HG03558 (cell line): ENCODE measurements around the gene SLC22A6.

Experiments
- ATAC-seq: cut with Tn5 transposase; IDR thresholded peaks from one replicate; pipeline ENCODE4 v1.9.1; 2021; ENCODE audit warnings: moderate number of reproducible peaks; ENCODE audit not compliant: unreplicated experiment; ENCODE audit errors: extremely low read depth

Gene SLC22A6, protein sequence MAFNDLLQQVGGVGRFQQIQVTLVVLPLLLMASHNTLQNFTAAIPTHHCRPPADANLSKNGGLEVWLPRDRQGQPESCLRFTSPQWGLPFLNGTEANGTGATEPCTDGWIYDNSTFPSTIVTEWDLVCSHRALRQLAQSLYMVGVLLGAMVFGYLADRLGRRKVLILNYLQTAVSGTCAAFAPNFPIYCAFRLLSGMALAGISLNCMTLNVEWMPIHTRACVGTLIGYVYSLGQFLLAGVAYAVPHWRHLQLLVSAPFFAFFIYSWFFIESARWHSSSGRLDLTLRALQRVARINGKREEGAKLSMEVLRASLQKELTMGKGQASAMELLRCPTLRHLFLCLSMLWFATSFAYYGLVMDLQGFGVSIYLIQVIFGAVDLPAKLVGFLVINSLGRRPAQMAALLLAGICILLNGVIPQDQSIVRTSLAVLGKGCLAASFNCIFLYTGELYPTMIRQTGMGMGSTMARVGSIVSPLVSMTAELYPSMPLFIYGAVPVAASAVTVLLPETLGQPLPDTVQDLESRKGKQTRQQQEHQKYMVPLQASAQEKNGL

DNA sequence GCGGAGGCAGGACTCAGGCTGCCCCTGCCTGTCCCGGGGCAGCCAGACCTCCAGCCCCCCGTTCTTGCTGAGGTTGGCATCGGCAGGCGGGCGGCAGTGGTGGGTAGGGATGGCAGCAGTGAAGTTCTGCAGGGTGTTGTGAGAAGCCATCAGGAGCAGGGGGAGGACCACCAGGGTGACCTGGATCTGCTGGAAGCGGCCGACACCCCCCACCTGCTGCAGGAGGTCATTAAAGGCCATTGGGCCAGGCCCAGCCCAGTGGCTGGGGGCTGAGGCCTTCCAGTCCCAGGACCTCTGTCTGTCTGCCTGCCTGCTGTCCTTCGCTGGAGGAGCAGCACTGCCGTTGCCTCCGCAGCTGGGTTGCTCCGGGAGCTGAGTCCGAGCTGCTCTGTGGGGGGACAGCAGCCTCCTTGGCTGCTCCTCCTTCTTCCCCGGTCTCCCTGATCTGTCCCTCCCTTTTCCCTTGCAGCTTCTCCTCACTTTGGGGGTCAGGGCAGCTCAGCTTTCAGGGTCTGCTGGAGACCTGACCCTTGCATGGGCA is at the start of gene SLC22A6:
Gene SLC22A6, minus strand, starts transcription at position 517 of the 541 bp plus-strand sequence. Its CDS starts 277 bp downstream, at position 240.
- ATAC-seq, result no peak

DNA sequence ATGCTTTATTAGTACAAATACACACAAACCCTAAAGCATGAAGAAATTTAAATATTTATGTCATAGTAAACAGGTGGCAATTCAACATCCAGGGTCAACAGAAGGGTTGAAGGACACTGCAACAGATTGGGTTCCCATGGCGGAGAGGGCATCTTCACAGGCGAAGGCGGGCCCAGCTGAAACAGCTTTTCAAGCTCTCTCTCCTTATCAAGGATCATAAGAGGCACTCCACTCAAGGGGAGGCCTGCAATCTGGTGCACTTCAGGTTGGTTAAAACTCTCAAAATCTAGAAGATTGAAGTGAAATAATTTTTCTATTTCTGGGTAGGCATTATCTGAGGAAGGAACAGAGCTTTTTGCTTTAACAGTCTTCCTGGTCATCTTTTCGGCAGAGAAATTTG is 47.7 kb upstream of the SLC22A6 start:
- no peak for ATAC-seq

DNA sequence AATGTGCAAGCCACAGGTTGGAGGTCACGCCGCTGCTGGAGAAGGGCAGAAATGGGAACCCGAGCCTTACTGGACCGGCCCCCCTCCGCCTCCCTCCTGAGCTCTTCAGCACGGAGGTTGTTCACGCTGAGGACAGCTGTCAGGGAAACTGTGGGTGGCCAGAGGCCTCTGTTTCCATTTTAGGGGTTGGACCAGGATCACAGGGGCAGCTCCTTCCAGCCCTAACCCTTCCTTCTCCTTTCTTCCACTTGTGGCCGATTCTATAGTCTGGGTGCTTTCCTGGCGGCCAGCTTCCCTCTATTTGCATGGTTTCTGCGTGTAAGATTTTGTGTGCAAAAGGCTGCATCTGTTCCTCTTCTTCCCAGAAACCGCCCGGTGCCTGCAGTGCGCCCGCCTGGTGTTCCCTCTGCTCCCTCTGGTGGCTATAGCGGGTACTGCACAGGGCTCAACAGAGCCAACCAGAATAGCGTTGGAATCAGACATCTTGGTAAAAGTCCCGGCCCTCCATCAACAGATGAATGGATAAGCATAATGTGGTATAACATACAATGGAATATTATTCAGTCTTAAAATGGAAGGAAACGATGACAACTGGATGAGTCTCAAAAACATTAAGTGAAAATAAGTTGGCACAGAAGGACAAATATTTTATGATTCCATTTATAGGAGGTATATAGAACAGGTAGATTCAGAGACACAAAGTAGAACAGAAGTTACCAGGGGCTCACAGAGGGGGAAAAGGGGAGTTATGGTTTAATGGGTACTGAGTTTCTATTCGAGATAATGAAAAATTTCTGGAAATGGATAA is 39.3 kb upstream of the SLC22A6 start:
- ATAC-seq, result no peak

DNA sequence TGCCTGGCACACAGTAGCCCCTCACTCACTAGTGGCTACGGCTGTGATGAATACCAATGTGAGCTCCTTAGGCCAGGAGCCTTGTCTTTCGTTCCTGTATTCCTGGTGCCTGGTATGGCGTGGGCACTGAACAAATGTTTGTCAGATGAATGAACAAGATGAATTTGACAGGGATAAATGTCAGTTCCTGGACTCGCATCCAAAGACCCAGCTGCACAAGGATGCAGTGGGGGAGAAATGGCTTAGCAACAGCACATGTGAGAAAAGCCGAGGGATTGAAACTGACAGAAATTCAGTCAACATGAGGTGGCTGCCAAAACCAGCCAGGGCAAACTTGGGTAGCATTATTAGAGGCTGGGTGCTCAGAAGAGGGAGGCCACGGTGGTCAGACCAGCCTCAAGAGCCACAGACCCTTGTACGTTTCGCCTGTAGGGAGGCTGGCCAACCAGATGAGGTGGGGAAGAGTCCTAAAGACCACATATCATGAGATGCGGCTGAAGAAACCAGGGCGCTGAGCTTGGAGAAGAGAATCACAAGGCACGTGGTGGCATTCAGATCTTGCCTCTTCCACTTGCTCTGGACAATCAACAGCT is 38.6 kb upstream of the SLC22A6 start:
- no peak for ATAC-seq

DNA sequence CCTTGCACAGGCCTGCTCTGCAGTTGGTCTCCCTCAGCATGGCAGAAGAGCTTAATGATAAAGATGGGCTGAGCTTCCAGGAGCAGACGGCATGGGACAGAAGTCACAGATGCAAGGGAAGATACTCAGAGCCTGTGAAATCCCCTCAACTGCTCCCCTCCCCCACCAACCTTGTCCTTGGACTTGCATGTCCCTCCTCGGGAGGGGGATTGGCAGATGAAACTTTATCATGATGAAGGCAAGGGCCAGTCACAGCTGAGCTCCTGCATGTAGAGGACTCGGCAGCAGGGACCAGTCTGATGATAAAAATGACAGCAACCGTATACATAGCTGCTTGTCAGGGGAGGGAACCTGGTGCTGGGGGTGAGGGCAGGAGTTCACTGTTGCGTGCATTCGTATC is 37.7 kb upstream of the SLC22A6 start:
- ATAC-seq, result no peak

DNA sequence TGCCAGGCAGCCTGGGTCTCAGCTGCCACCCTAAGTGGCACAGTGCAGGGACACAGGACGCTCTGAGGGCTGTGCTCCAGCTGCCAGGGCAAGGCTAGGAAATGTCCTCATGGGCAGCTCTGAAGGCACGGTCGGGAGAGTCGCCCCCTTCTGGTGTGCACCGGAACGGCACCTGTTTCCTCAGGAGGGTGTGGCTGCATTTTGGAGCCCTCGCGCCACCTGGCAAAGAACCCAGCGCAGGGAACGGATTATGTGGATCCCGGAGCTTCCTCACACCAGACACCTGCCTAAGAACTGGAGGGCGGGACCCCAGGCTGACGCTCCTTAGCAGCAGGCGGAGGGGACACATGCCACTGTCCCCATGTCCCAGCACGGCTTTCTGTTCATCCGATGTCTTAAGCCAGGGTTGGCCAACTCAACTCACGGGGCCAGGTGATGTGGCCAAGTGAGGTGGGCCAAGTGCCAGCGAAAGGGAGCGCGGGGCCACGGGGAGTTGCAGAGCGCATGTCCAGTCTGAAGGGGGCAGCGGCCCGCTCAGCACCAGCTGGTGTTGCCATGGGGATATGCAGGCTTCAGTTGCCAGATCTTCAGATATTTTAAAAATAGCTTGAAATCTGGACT is 36.0 kb upstream of the SLC22A6 start:
- no peak for ATAC-seq

DNA sequence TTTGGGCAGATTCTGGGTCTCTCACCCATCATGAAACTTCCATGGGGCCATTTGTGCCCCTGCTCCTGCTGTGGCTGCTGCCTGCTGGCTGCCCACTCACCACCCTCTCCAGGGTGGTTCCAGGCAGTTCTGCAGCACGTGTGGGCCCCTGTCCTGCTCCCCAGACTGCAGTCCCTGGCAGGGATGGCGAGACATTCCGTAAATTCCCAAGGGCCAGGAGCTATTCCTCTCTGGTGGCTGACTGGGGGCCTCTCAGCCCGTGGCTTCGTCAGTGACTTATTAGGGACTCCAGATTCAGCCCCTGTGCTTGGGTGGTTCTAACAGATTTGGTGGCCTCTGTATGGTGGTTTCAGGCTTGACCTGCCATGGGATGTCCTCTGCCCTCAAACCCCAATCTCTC is 34.7 kb upstream of the SLC22A6 start:
- ATAC-seq, result no peak

DNA sequence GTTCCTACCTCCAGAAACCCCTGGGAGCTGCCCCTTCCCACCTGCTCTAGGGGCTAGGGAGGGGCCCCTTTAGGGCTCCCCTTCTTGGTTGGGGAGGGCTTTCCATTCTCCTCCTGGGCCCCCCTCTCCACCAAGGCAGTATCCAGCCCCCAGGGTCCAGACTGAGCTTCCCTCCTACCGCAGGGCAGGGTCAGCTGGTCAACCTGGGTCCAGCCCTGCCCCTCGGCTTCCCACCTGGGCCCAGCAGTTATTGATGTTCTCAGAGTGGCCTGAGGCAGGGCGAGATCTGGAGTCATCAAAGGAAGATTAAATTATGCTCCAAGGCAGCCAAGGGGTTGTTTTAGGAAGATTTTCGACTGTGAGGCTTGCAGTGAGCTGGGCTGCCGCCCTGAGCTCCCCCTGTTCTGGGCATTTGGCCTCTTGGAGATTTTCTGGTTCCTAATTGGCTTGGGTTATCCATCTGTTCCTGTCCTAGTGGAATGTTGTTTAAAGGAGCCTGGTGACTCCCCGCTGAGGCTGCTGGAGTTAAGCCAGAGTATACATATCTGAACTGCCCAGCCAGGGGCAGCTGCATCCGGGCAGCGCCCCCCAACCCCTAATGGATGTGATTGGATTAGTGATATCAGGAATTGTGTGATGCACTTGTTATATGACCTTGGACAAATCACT is 32.7 kb upstream of the SLC22A6 start:
- ATAC-seq, result no peak

DNA sequence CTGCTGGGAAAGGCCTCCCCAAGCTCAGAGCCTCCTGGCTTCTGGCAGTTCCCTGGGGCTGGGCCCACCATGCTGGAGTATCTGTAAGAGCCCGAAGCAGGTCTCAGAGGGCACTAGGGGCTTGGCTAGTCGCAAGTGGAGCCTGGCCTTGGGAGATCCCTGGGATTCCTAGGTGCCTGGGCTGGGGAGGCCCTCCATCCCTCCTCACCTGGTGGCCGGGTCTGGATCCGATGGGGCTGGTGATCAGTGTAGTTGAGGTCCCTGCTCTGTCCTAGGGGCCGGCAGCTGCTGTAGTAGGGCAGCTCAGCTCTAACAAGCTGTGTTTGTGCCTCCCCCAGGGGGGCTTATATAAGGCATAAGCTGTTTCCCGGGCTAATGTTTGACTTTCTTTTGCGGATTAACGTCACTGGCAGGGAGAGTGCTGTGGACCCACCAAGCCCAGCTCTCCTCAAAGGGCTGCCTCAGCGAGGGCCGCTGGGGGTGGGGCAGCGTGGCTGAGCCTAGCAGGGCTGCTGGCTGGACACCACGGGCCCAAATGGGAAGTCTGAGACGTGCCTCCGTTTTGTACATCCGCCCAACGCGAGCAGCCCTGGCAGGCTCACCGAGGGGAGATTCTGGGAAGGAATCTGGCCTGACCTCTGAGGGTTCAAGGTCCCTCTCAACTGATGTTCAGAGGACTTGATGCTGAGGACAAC is 30.9 kb upstream of the SLC22A6 start, which contains the start of gene SLC22A8:
Gene SLC22A8, minus strand, starts transcription at position 321 of the 695 bp plus-strand sequence. CDS start 883 bp downstream, outside the sequence.
- no peak for ATAC-seq

DNA sequence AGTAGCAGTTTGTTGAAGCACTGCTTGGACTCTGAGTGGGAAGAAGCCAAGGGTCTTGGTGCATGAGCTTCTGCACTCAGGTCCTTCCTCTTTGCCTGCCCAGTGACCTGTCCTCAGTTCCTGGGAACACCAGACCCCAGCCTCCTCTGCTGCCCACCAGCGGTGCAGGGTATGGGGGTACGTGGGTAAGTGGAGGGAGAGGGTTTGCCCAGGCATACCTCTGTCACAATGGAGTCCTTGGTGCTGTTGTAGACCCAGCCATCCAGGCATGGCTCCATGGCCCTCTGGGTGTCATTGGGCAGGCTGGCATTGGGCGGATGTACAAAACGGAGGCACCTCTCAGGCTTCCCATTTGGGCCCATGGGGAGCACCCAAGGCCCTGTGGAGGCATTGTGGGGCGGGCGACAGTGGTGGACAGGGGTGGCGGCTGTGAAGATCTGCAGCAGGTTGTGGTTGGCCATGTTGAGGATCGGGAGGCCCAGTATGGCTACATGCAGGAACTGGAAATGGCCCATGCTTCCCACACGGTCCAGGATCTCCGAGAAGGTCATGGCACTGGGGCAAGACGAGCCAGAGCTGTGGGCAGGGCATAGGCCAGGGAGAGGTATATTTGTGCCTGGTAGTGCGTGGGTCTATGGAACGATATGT is 29.8 kb upstream of the SLC22A6 start:
- ATAC-seq, result no peak

DNA sequence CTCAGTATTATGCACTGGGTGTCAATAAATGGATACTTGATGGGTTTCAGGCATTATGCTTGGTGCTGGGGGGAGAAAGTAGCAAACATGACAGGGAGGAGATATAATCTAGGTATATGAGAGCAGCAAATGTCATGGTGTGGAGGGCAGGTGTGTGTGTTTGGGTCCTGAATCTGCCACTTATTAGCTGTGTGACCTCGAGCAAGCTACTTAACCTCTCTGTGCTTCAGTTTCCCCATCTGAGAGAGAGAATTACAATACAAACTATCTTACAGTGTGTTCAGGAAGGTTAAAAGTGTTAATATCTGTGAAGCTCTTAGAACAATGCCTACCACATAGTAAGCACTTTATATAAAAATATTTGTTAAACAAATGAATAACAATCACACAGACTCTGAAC is 28.1 kb upstream of the SLC22A6 start:
- ATAC-seq, result no peak

DNA sequence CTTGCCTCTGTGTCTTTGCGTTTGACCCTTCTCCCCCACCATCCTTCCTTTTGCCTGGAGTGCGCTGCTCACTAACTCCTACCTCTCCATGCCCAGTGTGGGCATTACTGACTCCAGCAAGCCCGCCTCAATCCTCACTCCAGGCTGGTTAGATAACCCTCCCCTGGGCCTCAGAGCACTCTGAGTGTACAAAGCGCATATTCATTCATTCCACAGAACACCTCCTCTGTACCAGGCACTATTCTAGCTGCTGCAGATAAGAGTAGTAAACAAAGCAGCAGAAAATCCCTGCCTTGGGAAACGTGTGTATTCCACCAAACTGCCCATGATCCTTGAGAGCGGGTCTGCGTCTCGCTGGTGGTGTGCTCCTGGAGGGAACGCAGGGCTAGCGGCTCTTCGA is 27.7 kb upstream of the SLC22A6 start:
- ATAC-seq, result no peak

DNA sequence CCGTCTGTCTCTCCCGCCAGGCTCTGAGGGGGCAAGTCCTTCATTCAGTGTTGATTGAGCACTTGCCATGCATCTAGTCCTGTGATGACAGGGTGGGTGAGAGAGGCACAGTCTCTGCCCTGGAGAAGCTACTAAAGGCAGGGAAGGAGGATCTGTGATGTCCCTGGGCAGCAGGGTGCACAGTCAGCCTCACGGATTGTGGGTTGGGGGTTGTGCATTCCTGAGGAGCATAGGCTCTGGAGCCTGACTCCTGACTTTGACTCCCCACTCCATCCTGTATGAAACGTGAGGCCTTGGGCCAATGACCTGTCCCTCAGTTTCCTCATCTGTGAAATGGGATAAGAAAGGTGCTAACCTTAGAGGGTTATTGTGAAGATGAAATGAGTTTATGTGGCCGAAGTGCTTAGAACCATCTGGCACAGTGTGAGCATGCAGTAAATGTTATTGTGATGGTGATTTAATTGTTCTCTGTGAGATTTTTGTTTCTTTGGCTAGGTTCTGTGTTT is 26.2 kb upstream of the SLC22A6 start:
- ATAC-seq, result no peak

DNA sequence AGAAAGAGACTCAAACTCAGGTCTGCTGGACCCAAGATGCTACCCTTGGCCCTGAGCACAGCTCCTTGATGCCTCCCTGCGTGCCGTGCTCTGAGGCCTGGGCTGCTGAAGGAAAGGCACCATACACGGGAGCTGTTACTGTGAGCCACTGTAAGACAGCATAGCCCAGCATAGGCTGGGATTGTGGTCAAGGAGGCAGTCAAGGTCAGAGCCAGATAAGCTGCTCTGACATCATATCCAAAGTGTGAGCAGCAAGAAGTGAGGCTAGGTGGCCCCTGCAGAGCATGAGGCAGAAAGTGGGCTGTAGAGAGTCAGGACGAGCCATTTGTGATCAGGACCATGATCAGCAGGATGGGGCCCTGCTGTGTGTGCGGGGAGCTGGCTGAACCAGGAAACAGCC is 23.2 kb upstream of the SLC22A6 start:
- no peak for ATAC-seq

DNA sequence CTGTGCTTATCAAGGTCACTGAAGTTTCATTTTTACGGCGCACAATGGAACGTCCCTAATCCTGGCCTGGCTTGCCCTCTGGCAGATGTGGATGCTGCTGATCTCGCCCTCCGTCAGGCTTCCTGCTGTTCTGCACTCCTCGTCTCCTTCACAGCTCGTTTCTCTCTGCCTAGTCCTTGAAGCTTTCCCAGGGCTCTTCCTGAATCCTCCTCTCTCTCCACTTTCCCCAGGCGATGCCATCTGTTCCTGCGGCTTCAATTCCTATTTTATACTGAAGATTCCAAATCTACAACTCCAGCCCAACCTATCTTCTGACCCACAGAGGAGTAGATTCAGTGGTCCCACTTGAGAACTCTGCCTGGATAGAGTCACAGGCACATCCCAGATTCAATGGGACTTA is 16.7 kb upstream of the SLC22A6 start:
- ATAC-seq, result no peak

DNA sequence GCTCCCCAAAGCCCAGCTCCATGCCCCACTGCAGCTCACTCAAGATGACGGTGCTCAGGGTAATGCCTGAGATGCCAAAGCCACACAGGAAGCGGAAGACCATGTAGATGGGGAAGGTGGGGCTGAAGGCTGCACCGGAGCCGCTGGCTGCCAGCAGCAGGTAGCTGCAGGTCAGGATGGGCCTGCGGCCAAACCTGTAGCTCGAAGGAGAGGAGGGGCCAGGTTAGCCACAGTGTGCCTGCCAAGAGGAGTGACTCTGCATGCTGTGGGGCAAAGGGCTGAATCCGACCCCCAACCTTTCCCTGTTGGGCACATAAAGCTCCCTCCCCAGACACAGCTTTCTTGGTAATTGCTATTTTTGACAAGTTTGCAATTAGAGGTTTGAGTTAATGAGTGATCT is 14.9 kb upstream of the SLC22A6 start:
- ATAC-seq, result no peak

DNA sequence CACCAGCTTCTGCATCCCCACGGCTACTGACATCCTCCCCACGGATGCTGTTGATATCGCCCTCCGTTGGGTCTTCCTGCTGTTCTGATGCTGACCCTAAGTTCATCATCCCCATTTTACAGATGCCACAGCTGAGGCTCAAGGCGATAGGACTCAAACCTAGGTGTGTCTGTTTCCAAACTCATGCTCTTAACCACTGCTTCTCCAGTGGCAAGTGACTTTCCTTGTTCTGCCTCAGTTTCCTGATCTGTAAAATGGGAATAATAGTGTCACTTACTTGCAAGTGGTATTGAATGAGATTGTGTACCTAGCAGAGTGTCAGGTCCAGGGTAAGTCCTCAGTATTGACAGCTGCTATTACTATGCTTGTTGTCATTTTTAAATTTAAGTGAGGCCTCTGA is 14.4 kb upstream of the SLC22A6 start:
- no peak for ATAC-seq

DNA sequence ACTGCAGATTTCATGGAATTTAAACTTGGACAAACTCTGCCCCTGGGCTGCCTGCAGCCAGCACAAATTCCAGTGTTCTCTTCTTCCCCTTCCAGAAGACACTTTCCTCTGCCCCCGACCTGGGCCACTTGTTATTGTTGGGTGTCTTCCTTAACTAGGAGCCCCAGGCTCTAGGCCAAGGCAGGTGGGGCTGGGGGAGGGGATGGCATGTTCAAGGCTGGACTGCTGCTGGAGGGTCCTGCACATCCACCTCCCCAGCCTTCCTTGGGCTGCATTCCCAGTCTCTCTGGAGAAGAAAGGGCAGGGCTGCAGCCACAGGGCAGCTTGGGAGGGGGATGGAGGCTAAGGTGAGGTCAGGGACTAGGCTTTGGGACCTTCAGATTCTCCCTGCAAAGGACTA is 11.5 kb upstream of the SLC22A6 start:
- no peak for ATAC-seq
